GM21619 (cell line): ENCODE measurements around the gene CAPZB.
"Not testable (repeated sequence)": the region's sequence is repeated elsewhere in the genome, so short reads cannot be mapped to it uniquely, and the experiment has no call there.

ENCODE experiments used
- ATAC-seq: cut with Tn5 transposase; IDR thresholded peaks from one replicate; pipeline ENCODE4 v1.9.1; 2021; ENCODE audit not compliant: unreplicated experiment

The CAPZB gene

GRCh38 chr1:19499887-19500286, 14.5 kb upstream of the CAPZB start:
- not testable (repeated sequence) for ATAC-seq

GRCh38 chr1:19497443-19497842, 12.1 kb upstream of the CAPZB start:
- ATAC-seq = not testable (repeated sequence)

GRCh38 chr1:19496527-19496874, 11.2 kb upstream of the CAPZB start:
- no peak for ATAC-seq

GRCh38 chr1:19495799-19496526, 10.6 kb upstream of the CAPZB start:
- no peak for ATAC-seq

- ATAC-seq = no peak
Measured at GRCh38 chr1:19495000-19495656, 9.8 kb upstream of the CAPZB start.

- no peak for ATAC-seq
Measured at GRCh38 chr1:19493547-19493946, 8.2 kb upstream of the CAPZB start.

- no peak for ATAC-seq
Measured at GRCh38 chr1:19489996-19490395, 4.7 kb upstream of the CAPZB start.

- ATAC-seq = no peak
Measured at GRCh38 chr1:19488136-19488535, 2.8 kb upstream of the CAPZB start.

GRCh38 chr1:19484798-19485361, 459 bp downstream of the CAPZB start:
- peak; percentile 11 for ATAC-seq

- no peak for ATAC-seq
Measured at GRCh38 chr1:19484338-19484797, 971 bp downstream of the CAPZB start.

- ATAC-seq = no peak
Measured at GRCh38 chr1:19483691-19484090, 1.6 kb downstream of the CAPZB start.

GRCh38 chr1:19483261-19483660, 2.1 kb downstream of the CAPZB start:
- no peak for ATAC-seq

GRCh38 chr1:19481826-19482398, 3.4 kb downstream of the CAPZB start:
- ATAC-seq = no peak

- ATAC-seq = no peak
Measured at GRCh38 chr1:19480282-19480681, 5.1 kb downstream of the CAPZB start.

GRCh38 chr1:19479351-19480120, 5.8 kb downstream of the CAPZB start:
- ATAC-seq = no peak

GRCh38 chr1:19478322-19478721, 7.0 kb downstream of the CAPZB start:
- no peak for ATAC-seq

GRCh38 chr1:19477284-19478249, 7.8 kb downstream of the CAPZB start:
- ATAC-seq = peak; percentile 55

GRCh38 chr1:19476450-19477190, 8.7 kb downstream of the CAPZB start:
- peak; percentile 44 for ATAC-seq

- ATAC-seq = no peak
Measured at GRCh38 chr1:19475296-19475695, 10.0 kb downstream of the CAPZB start.
